GM21825 (cell line): ENCODE results near the gene CIB4.

ENCODE experiments used
- ATAC-seq: cut with Tn5 transposase; IDR thresholded peaks from one replicate; pipeline ENCODE4 v1.9.1; 2021; ENCODE audit warnings: mild to moderate bottlenecking, moderate library complexity; ENCODE audit not compliant: unreplicated experiment

The CIB4 gene

DNA sequence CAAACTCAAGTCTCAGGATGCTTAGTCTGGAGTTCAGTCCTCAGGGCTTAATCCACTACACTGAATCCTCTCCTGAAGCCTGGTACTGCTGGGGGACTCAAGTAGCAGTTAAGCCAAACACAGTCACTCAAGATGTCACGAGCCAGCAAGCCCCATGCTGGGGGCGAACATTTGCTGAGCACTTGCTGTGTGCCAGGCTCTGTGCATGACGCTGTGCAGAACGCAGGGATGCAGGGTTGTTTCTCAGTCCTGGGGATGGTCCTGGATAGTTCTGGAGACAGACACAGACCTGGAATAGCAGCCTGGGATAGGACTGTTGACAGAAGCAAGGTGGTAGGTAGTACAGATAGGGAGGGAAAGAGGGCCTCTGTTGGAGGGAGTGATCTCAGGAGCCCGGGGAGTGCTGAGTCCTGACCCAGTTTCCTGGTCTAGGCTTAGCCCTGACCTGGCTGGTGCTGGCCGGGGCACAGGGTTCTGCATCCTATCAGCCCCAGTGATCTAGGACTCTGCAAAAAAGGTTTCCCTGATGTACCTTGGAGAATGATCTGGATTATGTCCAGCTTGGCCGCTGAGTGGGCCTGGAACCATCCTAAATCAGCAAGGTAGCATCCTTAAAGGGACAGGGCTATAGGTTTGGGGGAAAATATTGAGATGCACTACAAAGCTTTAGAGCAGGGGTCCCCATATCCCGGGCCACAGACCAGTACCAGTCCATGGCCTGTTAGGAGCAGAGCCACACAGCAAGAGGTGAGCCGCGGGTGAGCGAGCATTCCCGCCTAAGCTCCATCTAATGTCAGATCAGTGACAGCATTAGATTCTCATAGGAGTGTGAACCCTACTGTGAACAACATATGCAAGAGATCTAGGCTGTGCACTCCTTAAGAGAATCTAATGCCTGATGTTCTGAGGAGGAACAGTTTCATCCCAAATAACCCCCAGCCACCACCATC lies 108.6 kb downstream of the CIB4 start:
- ATAC-seq: no peak
